PC-3 (cell line): ENCODE measurements around the gene KCNIP4.

Source experiments
- EZH2 ChIP-seq: fragments of 300-600 bp; sonication (generic); IDR thresholded peaks from one replicate; pipeline ENCODE4 v1.6.1; 2017; ENCODE audit warnings: antibody characterized with exemption, mild to moderate bottlenecking, low read length; ENCODE audit not compliant: unreplicated experiment
- EZH2phosphoT487 ChIP-seq: fragments of 300-600 bp; sonication (generic); IDR thresholded peaks from 2 replicates; pipeline ENCODE4 v1.6.1; 2018; ENCODE audit warnings: mild to moderate bottlenecking, antibody characterized with exemption, low read length, borderline replicate concordance
- TF ChIP-seq, protein P1 (sequence below): fragments of 300-600 bp; sonication (generic); conservative IDR thresholded peaks from 2 replicates; pipeline ENCODE4 v1.5.1; 2017; ENCODE audit warnings: antibody characterized with exemption, low read depth, mild to moderate bottlenecking, low read length

DNA sequence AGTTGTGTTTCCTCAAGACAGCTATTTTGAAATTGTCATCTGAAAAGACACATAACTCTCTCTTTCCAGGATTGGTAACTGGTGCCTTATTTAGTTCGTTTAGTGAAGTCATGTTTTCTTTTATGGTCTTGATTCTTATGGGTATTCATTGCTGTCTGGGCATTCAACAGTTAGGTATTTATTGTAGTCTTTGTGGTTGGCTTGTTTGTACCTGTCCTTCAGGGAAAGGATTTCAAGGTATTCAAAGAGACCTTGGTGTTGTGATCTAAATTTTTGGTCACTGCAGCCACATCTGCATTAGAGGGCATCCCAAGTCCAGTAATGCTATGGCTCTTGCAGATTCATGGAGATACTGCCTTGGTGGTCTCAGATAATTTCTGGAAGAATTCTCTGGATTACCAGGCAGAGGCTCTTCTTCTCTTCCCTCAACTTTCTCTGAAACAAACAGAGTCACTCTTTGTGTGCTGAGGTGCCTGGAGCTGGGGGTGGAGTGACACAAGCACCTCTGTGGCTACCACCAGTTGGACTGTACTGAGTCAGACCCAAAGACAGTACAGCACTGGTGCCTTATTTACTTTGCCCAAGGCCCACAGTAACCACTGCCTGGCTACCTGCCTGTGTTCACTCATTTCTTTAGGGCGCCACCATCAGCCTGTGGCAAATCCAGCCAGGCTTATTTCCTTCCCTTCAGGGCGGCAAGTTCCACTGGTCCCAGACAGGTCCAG, 620.4 kb downstream of the KCNIP4 start:
- TF ChIP-seq EZH2phosphoT487, result no peak
- TF ChIP-seq, protein P1, sequence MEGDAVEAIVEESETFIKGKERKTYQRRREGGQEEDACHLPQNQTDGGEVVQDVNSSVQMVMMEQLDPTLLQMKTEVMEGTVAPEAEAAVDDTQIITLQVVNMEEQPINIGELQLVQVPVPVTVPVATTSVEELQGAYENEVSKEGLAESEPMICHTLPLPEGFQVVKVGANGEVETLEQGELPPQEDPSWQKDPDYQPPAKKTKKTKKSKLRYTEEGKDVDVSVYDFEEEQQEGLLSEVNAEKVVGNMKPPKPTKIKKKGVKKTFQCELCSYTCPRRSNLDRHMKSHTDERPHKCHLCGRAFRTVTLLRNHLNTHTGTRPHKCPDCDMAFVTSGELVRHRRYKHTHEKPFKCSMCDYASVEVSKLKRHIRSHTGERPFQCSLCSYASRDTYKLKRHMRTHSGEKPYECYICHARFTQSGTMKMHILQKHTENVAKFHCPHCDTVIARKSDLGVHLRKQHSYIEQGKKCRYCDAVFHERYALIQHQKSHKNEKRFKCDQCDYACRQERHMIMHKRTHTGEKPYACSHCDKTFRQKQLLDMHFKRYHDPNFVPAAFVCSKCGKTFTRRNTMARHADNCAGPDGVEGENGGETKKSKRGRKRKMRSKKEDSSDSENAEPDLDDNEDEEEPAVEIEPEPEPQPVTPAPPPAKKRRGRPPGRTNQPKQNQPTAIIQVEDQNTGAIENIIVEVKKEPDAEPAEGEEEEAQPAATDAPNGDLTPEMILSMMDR, result no peak
- no peak for TF ChIP-seq EZH2
